HepG2 (cell line): ENCODE data around the gene CDHR4. TPM values are rescaled to one million over a fixed set of nuclear protein-coding genes. Genes with fewer than 3 reads are reported as not detected.
A peak's percentile ranks its signal among the peaks of the same experiment; 100 is the strongest.

Experiments
- CBFB ChIP-seq: sonication (generic); formaldehyde crosslinking; IDR thresholded peaks from 2 replicates; pipeline ENCODE4 v1.4.0; 2020; ENCODE audit warnings: missing genetic modification reagents
- EEA1 ChIP-seq: sonication (generic); formaldehyde crosslinking; IDR thresholded peaks from 2 replicates; pipeline ENCODE4 v1.5.1; 2020; ENCODE audit warnings: mild to moderate bottlenecking, missing genetic modification reagents, borderline replicate concordance
- HNF4G ChIP-seq, 2 experiments: sonication (generic) in 1 of 2; formaldehyde crosslinking in 1 of 2; IDR thresholded peaks; 2 replicates each; pipeline versions ENCODE4 v1.4.0 to v1.6.1; 2011 to 2020; ENCODE audit warnings: borderline replicate concordance in 2 of 2, low read depth in 2 of 2, mild to moderate bottlenecking in 2 of 2, low read length in 1 of 2, missing genetic modification reagents in 1 of 2, moderate library complexity in 1 of 2
- KDM5A ChIP-seq: fragments of 200-600 bp; sonication (generic); IDR thresholded peaks from 2 replicates; pipeline ENCODE4 v1.7.0; 2018; ENCODE audit warnings: antibody characterized with exemption, mild to moderate bottlenecking, low read length, borderline replicate concordance
- KLF15 ChIP-seq: sonication (generic); formaldehyde crosslinking; IDR thresholded peaks from 2 replicates; pipeline ENCODE4 v1.8.1; 2023; ENCODE audit warnings: borderline replicate concordance, mild to moderate bottlenecking, inconsistent platforms, missing genetic modification reagents, mixed read lengths
- MAFF ChIP-seq: IDR thresholded peaks from 2 replicates; pipeline ENCODE4 v1.6.1; 2011; ENCODE audit warnings: low read depth, low read length, improper control_type of control experiment
- PAXIP1 ChIP-seq: sonication (generic); formaldehyde crosslinking; conservative IDR thresholded peaks from 2 replicates; pipeline ENCODE4 v1.4.0; 2020; ENCODE audit warnings: mild to moderate bottlenecking, missing genetic modification reagents, moderate library complexity
- PPARG ChIP-seq: conservative IDR thresholded peaks from 2 replicates; pipeline ENCODE4 v1.6.1; 2016; ENCODE audit warnings: missing biosample characterization, missing genetic modification reagents
- RARA ChIP-seq: IDR thresholded peaks from 2 replicates; pipeline ENCODE4 v1.6.1; 2016; ENCODE audit warnings: missing genetic modification reagents, missing compliant biosample characterization
- STAG1 ChIP-seq: sonication (generic); formaldehyde crosslinking; IDR thresholded peaks from 2 replicates; pipeline ENCODE4 v1.4.0; 2020; ENCODE audit warnings: missing genetic modification reagents
- TEAD3 ChIP-seq: optimal IDR thresholded peaks from 2 replicates; pipeline ENCODE3; 2016; ENCODE audit warnings: borderline replicate concordance
- ZNF510 ChIP-seq: sonication (generic); formaldehyde crosslinking; IDR thresholded peaks from 2 replicates; pipeline ENCODE4 v1.4.0; 2020; ENCODE audit warnings: low read depth, mild to moderate bottlenecking, missing genetic modification reagents
- ZNF512B ChIP-seq: sonication (generic); formaldehyde crosslinking; IDR thresholded peaks from 2 replicates; pipeline ENCODE4 v1.5.1; 2020; ENCODE audit warnings: missing genetic modification reagents, mild to moderate bottlenecking, borderline replicate concordance
- ZNF558 ChIP-seq: sonication (generic); formaldehyde crosslinking; IDR thresholded peaks from 2 replicates; pipeline ENCODE4 v1.9.0; 2022; ENCODE audit warnings: mild to moderate bottlenecking, missing genetic modification reagents, borderline replicate concordance
- ZNF724P ChIP-seq: sonication (generic); formaldehyde crosslinking; IDR thresholded peaks from 2 replicates; pipeline ENCODE4 v1.8.0; 2022; ENCODE audit warnings: missing genetic modification reagents, borderline replicate concordance
- ZNF770 ChIP-seq: sonication (generic); formaldehyde crosslinking; IDR thresholded peaks from 2 replicates; pipeline ENCODE4 v1.5.0; 2020; ENCODE audit warnings: mild to moderate bottlenecking, missing genetic modification reagents
- ZNF792 ChIP-seq: IDR thresholded peaks from 2 replicates; pipeline ENCODE4 v1.6.1; 2016
- ZNF800 ChIP-seq: sonication (generic); formaldehyde crosslinking; IDR thresholded peaks from 2 replicates; pipeline ENCODE4 v1.4.0; 2020; ENCODE audit warnings: missing genetic modification reagents
- polyA plus RNA-seq, 8 experiments: library from polyadenylated mRNA; depleted of rRNA in 3 of 8; stranded (reverse) in 7 of 8; unstranded in 1 of 8; fragments of >200 nt; fragmentation: Illumina TruSeq in 4 of 8; extraction: Trizol in 4 of 8; gene quantifications; 2 replicates each; pipeline versions ENCODE4 v1.2.1 to v1.2.3, GENCODE V29; 2011 to 2016; ENCODE audit warnings: low read depth in 4 of 8, missing spikeins in 1 of 8, mixed read lengths in 1 of 8; ENCODE audit not compliant: insufficient read depth in 1 of 8
- total RNA-seq, 5 experiments: library from RNA; depleted of rRNA; stranded (reverse); fragments of >200 nt; fragmentation: Illumina TruSeq; extraction: Trizol; gene quantifications; 2 replicates each; pipeline ENCODE4 v1.2.3, GENCODE V29; 2016; ENCODE audit warnings: low read depth in 1 of 5

The CDHR4 gene
- total and polyA plus RNA-seq, 2 of the 13 experiments (the other 11 are each of a cell fraction or from before 2014, with no cell fraction given) = 0.21 TPM; not detected in 1

- TF ChIP-seq ZNF770 (CRISPR knock-in tag) (no peak), PPARG (no peak), MAFF (no peak), ZNF558 (CRISPR knock-in tag) (no peak), PAXIP1 (CRISPR knock-in tag) (no peak), HNF4G (IDR thresholded peaks at IDR 0.05; ENCODE audit: borderline replicate concordance, low read depth, low read length) (no peak), HNF4G (CRISPR knock-in tag; IDR thresholded peaks at IDR 0.05; ENCODE audit: borderline replicate concordance, low read depth) (no peak), STAG1 (CRISPR knock-in tag) (no peak), CBFB (CRISPR knock-in tag) (no peak), KLF15 (CRISPR knock-in tag) (no peak), ZNF724P (CRISPR knock-in tag) (no peak), ZNF510 (CRISPR knock-in tag) (no peak), ZNF800 (CRISPR knock-in tag) (no peak), RARA (CRISPR knock-in tag) (no peak), EEA1 (CRISPR knock-in tag) (no peak), TEAD3 (CRISPR knock-in tag) (peak; percentile 66), ZNF792 (CRISPR knock-in tag) (no peak), ZNF512B (CRISPR knock-in tag) (no peak), KDM5A (no peak)
Measured at GRCh38 chr3:49747792-49748480, 51.7 kb downstream of the CDHR4 start (continued).
